ENCODE results near the gene PLEKHG4B.
A peak's percentile ranks its signal among the peaks of the same experiment; 100 is the strongest.
"Not testable (repeated sequence)": the region's sequence is repeated elsewhere in the genome, so short reads cannot be mapped to it uniquely, and the experiment has no call there.

Gene PLEKHG4B

DNA sequence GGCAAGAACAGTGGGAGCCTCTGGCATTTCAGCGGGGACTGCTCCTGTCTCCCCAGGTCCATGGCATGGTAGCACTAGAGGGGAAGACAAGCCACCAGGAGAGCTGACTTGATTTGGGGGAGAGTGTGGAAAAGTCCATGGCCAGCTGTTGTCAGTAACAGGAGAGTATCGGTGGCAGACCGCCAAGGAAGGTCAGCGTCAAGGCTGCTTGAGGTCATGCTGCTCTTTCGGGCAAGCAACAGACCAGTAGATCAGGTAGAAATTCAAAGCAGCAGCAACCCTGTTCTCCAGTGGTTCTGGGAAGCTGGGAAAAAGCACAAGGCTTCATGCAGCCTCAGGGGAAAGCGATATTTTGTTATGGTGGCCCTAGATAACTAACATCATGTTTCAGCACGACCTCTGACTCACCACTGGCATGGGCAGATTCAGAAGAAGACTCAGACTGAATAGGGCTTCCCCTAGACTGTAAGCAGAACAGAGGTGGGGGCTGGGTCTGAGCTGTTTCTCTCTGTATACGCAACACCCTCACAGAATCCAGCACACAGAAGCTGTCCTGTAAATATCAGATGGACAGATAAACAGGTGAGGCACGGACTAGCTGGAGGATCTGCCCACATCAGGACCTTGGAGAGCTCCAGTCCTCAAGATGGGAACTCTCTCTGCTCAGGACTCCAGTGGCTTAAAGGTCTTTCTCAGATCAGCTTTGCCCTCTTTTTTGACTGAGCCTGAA, 35.2 kb upstream of the PLEKHG4B start:
- no peak overlapping the region for H3K4me2 ChIP-seq (ENCODE audit: insufficient read depth, low read length)
- no peaks in the 10 kb centered on the region for H3K79me2 ChIP-seq (ENCODE audit: insufficient read depth, low read length)
- peak; percentile 54 for DNase-seq
- H2AFZ ChIP-seq (ENCODE audit: low read depth, low read length), result no peak overlapping the region
- TF ChIP-seq EZH2 (IDR thresholded peaks at IDR 0.05; ENCODE audit: borderline replicate concordance, low read depth, low read length, severe bottlenecking), result no peak
- TF ChIP-seq, protein P1, sequence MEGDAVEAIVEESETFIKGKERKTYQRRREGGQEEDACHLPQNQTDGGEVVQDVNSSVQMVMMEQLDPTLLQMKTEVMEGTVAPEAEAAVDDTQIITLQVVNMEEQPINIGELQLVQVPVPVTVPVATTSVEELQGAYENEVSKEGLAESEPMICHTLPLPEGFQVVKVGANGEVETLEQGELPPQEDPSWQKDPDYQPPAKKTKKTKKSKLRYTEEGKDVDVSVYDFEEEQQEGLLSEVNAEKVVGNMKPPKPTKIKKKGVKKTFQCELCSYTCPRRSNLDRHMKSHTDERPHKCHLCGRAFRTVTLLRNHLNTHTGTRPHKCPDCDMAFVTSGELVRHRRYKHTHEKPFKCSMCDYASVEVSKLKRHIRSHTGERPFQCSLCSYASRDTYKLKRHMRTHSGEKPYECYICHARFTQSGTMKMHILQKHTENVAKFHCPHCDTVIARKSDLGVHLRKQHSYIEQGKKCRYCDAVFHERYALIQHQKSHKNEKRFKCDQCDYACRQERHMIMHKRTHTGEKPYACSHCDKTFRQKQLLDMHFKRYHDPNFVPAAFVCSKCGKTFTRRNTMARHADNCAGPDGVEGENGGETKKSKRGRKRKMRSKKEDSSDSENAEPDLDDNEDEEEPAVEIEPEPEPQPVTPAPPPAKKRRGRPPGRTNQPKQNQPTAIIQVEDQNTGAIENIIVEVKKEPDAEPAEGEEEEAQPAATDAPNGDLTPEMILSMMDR (IDR thresholded peaks at IDR 0.05; ENCODE audit: borderline replicate concordance, extremely low read depth, low read length, poor library complexity, severe bottlenecking), result no peak
- no peaks in the 10 kb centered on the region for H3K4me1 ChIP-seq (ENCODE audit: insufficient read depth, low read length)
- ATAC-seq (ENCODE audit: insufficient read depth, low read depth), result peak; percentile 70; the same call in 2 of the 3 replicates
- no peaks in the 10 kb centered on the region for H3K9me3 ChIP-seq (ENCODE audit: insufficient read depth, low read length, severe bottlenecking)
- H4K20me1 ChIP-seq (ENCODE audit: insufficient read depth, low read length), result no peaks in the 10 kb centered on the region
- H3K27ac ChIP-seq (ENCODE audit: low read length), result no peak overlapping the region
- H3K9ac ChIP-seq (ENCODE audit: low read depth, low read length), result no peak overlapping the region
- no peak overlapping the region for H3K4me3 ChIP-seq (ENCODE audit: low read depth in 1 of 2, low read length in 2 of 2)
- H3K27me3 ChIP-seq (ENCODE audit: insufficient read depth, low read length, poor library complexity), result no peaks in the 10 kb centered on the region
- no peaks in the 10 kb centered on the region for H3K36me3 ChIP-seq (ENCODE audit: insufficient read depth, low read length)

DNA sequence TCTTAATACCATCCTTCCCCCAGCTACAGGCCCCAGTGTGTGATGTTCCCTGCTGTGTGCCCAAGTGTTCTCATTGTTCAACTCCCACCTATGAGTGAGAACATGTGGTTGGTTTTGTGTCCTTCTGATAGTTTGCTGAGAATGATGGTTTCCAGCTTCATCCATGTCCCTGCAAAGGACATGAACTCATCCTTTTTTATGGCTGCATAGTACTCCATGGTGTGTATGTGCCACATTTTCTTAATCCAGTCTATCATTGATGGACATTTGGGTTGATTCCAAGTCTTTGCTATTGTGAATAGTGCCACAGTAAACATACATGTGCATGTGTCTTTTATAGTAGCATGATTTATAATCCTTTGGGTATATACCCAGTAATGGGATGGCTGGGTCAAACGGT, 31.7 kb upstream of the PLEKHG4B start:
- not testable (repeated sequence) for H3K27ac ChIP-seq (ENCODE audit: low read length); H3K4me1 ChIP-seq (ENCODE audit: insufficient read depth, low read length); H3K36me3 ChIP-seq (ENCODE audit: insufficient read depth, low read length); H3K27me3 ChIP-seq (ENCODE audit: insufficient read depth, low read length, poor library complexity); DNase-seq; H3K9ac ChIP-seq (ENCODE audit: low read depth, low read length); ATAC-seq (ENCODE audit: insufficient read depth, low read depth); H3K79me2 ChIP-seq (ENCODE audit: insufficient read depth, low read length); H3K9me3 ChIP-seq (ENCODE audit: insufficient read depth, low read length, severe bottlenecking); H3K4me2 ChIP-seq (ENCODE audit: insufficient read depth, low read length); H4K20me1 ChIP-seq (ENCODE audit: insufficient read depth, low read length); H3K4me3 ChIP-seq (ENCODE audit: low read depth in 1 of 2, low read length in 2 of 2); H2AFZ ChIP-seq (ENCODE audit: low read depth, low read length)

DNA sequence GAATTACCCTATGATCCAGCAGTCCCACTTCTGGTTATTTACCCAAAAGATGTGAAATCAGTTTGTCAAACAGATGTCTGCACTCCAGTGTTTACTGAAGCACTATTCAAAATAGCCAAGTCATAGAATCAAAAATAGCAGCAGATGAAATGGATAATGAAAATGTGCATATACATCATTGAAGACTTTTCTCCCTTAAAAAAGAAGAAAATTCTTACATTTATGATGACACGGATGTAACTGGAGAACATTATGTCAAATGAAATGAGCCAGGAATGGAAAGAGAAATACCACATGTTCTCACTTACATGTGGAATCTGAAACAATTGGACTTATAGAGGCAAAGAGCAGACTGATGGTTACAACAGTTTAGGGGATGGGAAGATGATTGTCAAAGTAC, 21.5 kb upstream of the PLEKHG4B start:
- no peak overlapping the region for H3K9ac ChIP-seq (ENCODE audit: low read depth, low read length)
- H3K27me3 ChIP-seq (ENCODE audit: insufficient read depth, low read length, poor library complexity), result peaks cover 29% of the 10 kb centered on the region
- no peak overlapping the region for H3K27ac ChIP-seq (ENCODE audit: low read length)
- TF ChIP-seq, protein P1 (IDR thresholded peaks at IDR 0.05; ENCODE audit: borderline replicate concordance, extremely low read depth, low read length, poor library complexity, severe bottlenecking), result no peak
- no peaks in the 10 kb centered on the region for H3K79me2 ChIP-seq (ENCODE audit: insufficient read depth, low read length)
- no peaks in the 10 kb centered on the region for H3K36me3 ChIP-seq (ENCODE audit: insufficient read depth, low read length)
- no peak overlapping the region for H2AFZ ChIP-seq (ENCODE audit: low read depth, low read length)
- H3K4me1 ChIP-seq (ENCODE audit: insufficient read depth, low read length), result no peaks in the 10 kb centered on the region
- H4K20me1 ChIP-seq (ENCODE audit: insufficient read depth, low read length), result no peaks in the 10 kb centered on the region; the same call in 1 of the 2 replicates
- no peak overlapping the region for H3K4me2 ChIP-seq (ENCODE audit: insufficient read depth, low read length)
- DNase-seq, result no peak
- H3K4me3 ChIP-seq (ENCODE audit: low read depth in 1 of 2, low read length in 2 of 2), result no peak overlapping the region
- ATAC-seq (ENCODE audit: insufficient read depth, low read depth), result no peak
- no peaks in the 10 kb centered on the region for H3K9me3 ChIP-seq (ENCODE audit: insufficient read depth, low read length, severe bottlenecking)

DNA sequence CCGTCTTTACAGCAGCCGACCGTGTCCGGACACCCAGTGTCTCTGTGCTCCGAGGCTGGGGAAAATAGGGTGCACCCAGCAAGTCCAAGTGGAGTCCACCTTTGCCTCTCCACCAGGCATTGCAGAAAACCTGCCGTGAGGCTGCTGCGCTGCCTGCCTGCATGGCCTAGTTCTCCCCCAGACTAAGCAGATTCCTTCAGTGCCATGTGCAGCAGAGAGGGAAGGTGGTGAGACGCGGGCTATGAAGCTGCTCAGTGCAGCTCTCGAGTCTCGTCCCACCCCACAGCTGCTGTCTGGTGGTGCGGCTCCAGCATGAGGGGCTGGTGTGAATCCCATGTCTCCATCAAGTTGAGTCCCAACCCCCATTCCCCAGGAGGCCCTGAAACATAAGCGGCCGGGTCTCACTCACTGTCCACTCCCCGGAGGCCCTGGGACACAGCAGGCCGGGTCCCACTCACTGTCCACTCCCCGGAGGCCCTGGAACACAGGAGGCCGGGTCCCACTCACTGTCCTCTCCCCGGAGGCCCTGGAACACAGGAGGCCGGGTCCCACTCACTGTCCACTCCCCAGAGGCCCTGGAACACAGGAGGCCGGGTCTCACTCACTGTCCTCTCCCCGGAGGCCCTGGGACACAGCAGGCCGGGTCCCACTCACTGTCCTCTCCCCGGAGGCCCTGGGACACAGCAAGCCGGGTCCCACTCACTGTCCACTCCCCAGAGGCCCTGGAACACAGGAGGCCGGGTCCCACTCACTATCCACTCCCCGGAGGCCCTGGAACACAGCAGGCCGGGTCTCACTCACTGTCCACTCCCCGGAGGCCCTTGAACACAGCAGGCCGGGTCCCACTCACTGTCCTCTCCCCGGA, 19.4 kb upstream of the PLEKHG4B start:
- not testable (repeated sequence) for ATAC-seq (ENCODE audit: insufficient read depth, low read depth); H3K9ac ChIP-seq (ENCODE audit: low read depth, low read length); H3K4me2 ChIP-seq (ENCODE audit: insufficient read depth, low read length); H3K4me1 ChIP-seq (ENCODE audit: insufficient read depth, low read length); H3K4me3 ChIP-seq (ENCODE audit: low read depth in 1 of 2, low read length in 2 of 2); H2AFZ ChIP-seq (ENCODE audit: low read depth, low read length); H3K36me3 ChIP-seq (ENCODE audit: insufficient read depth, low read length); H3K9me3 ChIP-seq (ENCODE audit: insufficient read depth, low read length, severe bottlenecking); H4K20me1 ChIP-seq (ENCODE audit: insufficient read depth, low read length); DNase-seq; H3K79me2 ChIP-seq (ENCODE audit: insufficient read depth, low read length); H3K27ac ChIP-seq (ENCODE audit: low read length)
- peaks cover 40% of the 10 kb centered on the region for H3K27me3 ChIP-seq (ENCODE audit: insufficient read depth, low read length, poor library complexity)

DNA sequence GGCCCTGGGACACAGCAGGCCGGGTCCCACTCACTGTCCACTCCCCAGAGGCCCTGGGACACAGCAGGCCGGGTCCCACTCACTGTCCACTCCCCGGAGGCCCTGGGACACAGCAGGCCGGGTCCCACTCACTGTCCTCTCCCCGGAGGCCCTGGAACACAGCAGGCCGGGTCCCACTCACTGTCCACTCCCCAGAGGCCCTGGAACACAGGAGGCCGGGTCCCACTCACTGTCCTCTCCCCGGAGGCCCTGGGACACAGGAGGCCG, 18.9 kb upstream of the PLEKHG4B start:
- H3K4me3 ChIP-seq (ENCODE audit: low read depth in 1 of 2, low read length in 2 of 2); H3K36me3 ChIP-seq (ENCODE audit: insufficient read depth, low read length); H3K79me2 ChIP-seq (ENCODE audit: insufficient read depth, low read length); DNase-seq; H2AFZ ChIP-seq (ENCODE audit: low read depth, low read length); H3K27ac ChIP-seq (ENCODE audit: low read length); H3K9me3 ChIP-seq (ENCODE audit: insufficient read depth, low read length, severe bottlenecking); H3K9ac ChIP-seq (ENCODE audit: low read depth, low read length); H4K20me1 ChIP-seq (ENCODE audit: insufficient read depth, low read length); ATAC-seq (ENCODE audit: insufficient read depth, low read depth); H3K4me1 ChIP-seq (ENCODE audit: insufficient read depth, low read length); H3K4me2 ChIP-seq (ENCODE audit: insufficient read depth, low read length): not testable (repeated sequence)
- peaks cover 40% of the 10 kb centered on the region for H3K27me3 ChIP-seq (ENCODE audit: insufficient read depth, low read length, poor library complexity)
